Activated naive CD8-positive, alpha-beta T cell treated with anti-CD3 and anti-CD28 coated beads, Interleukin-2, amount 10 ng/mL, durations not matched to agents 7 days and 5 days (primary cell): ENCODE measurements around the gene RPL31. TPM values are rescaled to one million over a fixed set of nuclear protein-coding genes. Genes with fewer than 3 reads are reported as not detected.

ENCODE experiments used
- ATAC-seq: fragments of 150-1000 bp; cut with Tn5 transposase; one replicate; pipeline ENCODE4 v1.10.0; 2021; ENCODE audit warnings: low read depth, moderate library complexity
- POLR2A ChIA-PET: fragments of 350-600 bp; sonication (Branson Sonifier 250); formaldehyde crosslinking; loops from one replicate; lab custom pipeline; 2021; ENCODE audit warnings: antibody characterized with exemption; lab: Charles Lee
- DNase-seq: peaks from one replicate; pipeline ENCODE4 v3.0.0; 2021
- H3K27ac Mint-ChIP-seq: one replicate; pipeline ENCODE4 v1.8.0; 2022; ENCODE audit warnings: mild to moderate bottlenecking, mixed read lengths
- H3K27me3 Mint-ChIP-seq: one replicate; pipeline ENCODE4 v1.8.0; 2022; ENCODE audit warnings: mild to moderate bottlenecking, moderate library complexity, mixed read lengths
- H3K36me3 Mint-ChIP-seq: one replicate; pipeline ENCODE4 v1.8.0; 2021; ENCODE audit warnings: mild to moderate bottlenecking, mixed read lengths
- H3K4me1 Mint-ChIP-seq: one replicate; pipeline ENCODE4 v1.8.0; 2021; ENCODE audit warnings: mixed read lengths
- H3K4me3 Mint-ChIP-seq: one replicate; pipeline ENCODE4 v1.8.0; 2022; ENCODE audit warnings: mild to moderate bottlenecking, moderate library complexity, mixed read lengths
- H3K9me3 Mint-ChIP-seq: one replicate; pipeline ENCODE4 v1.8.0; 2021; ENCODE audit warnings: mixed read lengths
- total RNA-seq, 2 experiments: library from RNA; stranded (reverse); gene quantifications; one replicate each; pipeline ENCODE4 v1.2.3, GENCODE V29; 2021

The RPL31 gene
- total RNA-seq, 2 experiments from 2014 or later = 1,575 to 1,632 TPM

GRCh38 chr2:101027852-101028251 lies 25.8 kb downstream of the RPL31 start:
- POLR2A ChIA-PET = no interaction called here
- ATAC-seq (no peak), DNase-seq (no peak)
- H3K36me3 Mint-ChIP-seq = peaks cover 3% of the 10 kb centered on the region
- no peak overlapping the region for H3K4me3 Mint-ChIP-seq
- no peaks in the 10 kb centered on the region for H3K4me1 Mint-ChIP-seq
- H3K9me3 Mint-ChIP-seq = no peaks in the 10 kb centered on the region
- H3K27me3 Mint-ChIP-seq = no peaks in the 10 kb centered on the region
- H3K27ac Mint-ChIP-seq = no peak overlapping the region

- Mint-ChIP-seq H3K27me3 (no peaks in the 10 kb centered on the region), H3K9me3 (no peaks in the 10 kb centered on the region), H3K4me3 (no peak overlapping the region), H3K36me3 (no peaks in the 10 kb centered on the region), H3K4me1 (no peaks in the 10 kb centered on the region), H3K27ac (no peak overlapping the region)
- DNase-seq (no peak), ATAC-seq (no peak)
- POLR2A ChIA-PET = interaction anchor here (1.6 kb wide), 1 partner anchor 23 kb away, joined by 3 read pairs; no protein-coding TSS in a partner anchor
Measured at GRCh38 chr2:101030866-101031554, 28.9 kb downstream of the RPL31 start.

- no peaks in the 10 kb centered on the region for H3K9me3 Mint-ChIP-seq
- POLR2A ChIA-PET = interaction anchor here (1.6 kb wide), 1 partner anchor 24 kb away, joined by 3 read pairs; no protein-coding TSS in a partner anchor
- no peaks in the 10 kb centered on the region for H3K36me3 Mint-ChIP-seq
- DNase-seq (no peak), ATAC-seq (no peak)
- no peak overlapping the region for H3K4me3 Mint-ChIP-seq
- no peak overlapping the region for H3K27ac Mint-ChIP-seq
- H3K4me1 Mint-ChIP-seq = no peaks in the 10 kb centered on the region
- no peaks in the 10 kb centered on the region for H3K27me3 Mint-ChIP-seq
Measured at GRCh38 chr2:101032084-101032776, 30.1 kb downstream of the RPL31 start.

GRCh38 chr2:101036562-101036961 lies 34.5 kb downstream of the RPL31 start:
- no peak overlapping the region for H3K4me3 Mint-ChIP-seq
- ATAC-seq (no peak), DNase-seq (no peak)
- H3K9me3 Mint-ChIP-seq = no peaks in the 10 kb centered on the region
- POLR2A ChIA-PET = no interaction called here
- no peak overlapping the region for H3K27ac Mint-ChIP-seq
- no peaks in the 10 kb centered on the region for H3K36me3 Mint-ChIP-seq
- peaks cover 2% of the 10 kb centered on the region for H3K27me3 Mint-ChIP-seq
- peaks cover 11% of the 10 kb centered on the region for H3K4me1 Mint-ChIP-seq

- no peak for ATAC-seq
- H3K4me1 Mint-ChIP-seq = peaks cover 11% of the 10 kb centered on the region
- peaks cover 2% of the 10 kb centered on the region for H3K27me3 Mint-ChIP-seq
- no peak overlapping the region for H3K27ac Mint-ChIP-seq
- no peaks in the 10 kb centered on the region for H3K36me3 Mint-ChIP-seq
- H3K4me3 Mint-ChIP-seq = no peak overlapping the region
- no peaks in the 10 kb centered on the region for H3K9me3 Mint-ChIP-seq
- POLR2A ChIA-PET = no interaction called here
- DNase-seq = no peak
Measured at GRCh38 chr2:101037161-101037755, 35.2 kb downstream of the RPL31 start.

- no peak for DNase-seq
Measured at GRCh38 chr2:101038455-101039255, 36.6 kb downstream of the RPL31 start.

GRCh38 chr2:101040072-101040471 lies 38.0 kb downstream of the RPL31 start:
- ATAC-seq (no peak), DNase-seq (no peak)
- peaks cover 2% of the 10 kb centered on the region for H3K27me3 Mint-ChIP-seq
- no peaks in the 10 kb centered on the region for H3K36me3 Mint-ChIP-seq
- H3K27ac Mint-ChIP-seq = no peak overlapping the region
- H3K4me1 Mint-ChIP-seq = peaks cover 11% of the 10 kb centered on the region
- POLR2A ChIA-PET = no interaction called here
- no peaks in the 10 kb centered on the region for H3K9me3 Mint-ChIP-seq
- H3K4me3 Mint-ChIP-seq = no peak overlapping the region

More at GRCh38 chr2:101038455-101039255, 36.6 kb downstream of the RPL31 start:
- Mint-ChIP-seq H3K27me3 (peaks cover 2% of the 10 kb centered on the region), H3K9me3 (no peaks in the 10 kb centered on the region), H3K36me3 (no peaks in the 10 kb centered on the region), H3K4me1 (peaks cover 11% of the 10 kb centered on the region), H3K27ac (no peak overlapping the region), H3K4me3 (no peak overlapping the region)
- ATAC-seq = no peak
- POLR2A ChIA-PET = no interaction called here

GRCh38 chr2:101040761-101041160 lies 38.7 kb downstream of the RPL31 start:
- Mint-ChIP-seq H3K27me3 (peaks cover 2% of the 10 kb centered on the region), H3K27ac (no peak overlapping the region), H3K9me3 (no peaks in the 10 kb centered on the region), H3K4me1 (peaks cover 11% of the 10 kb centered on the region), H3K36me3 (no peaks in the 10 kb centered on the region), H3K4me3 (no peak overlapping the region)
- ATAC-seq (no peak), DNase-seq (no peak)
- POLR2A ChIA-PET = no interaction called here

GRCh38 chr2:101041413-101041812 lies 39.3 kb downstream of the RPL31 start:
- ATAC-seq (no peak), DNase-seq (no peak)
- no peak overlapping the region for H3K27ac Mint-ChIP-seq
- no peaks in the 10 kb centered on the region for H3K9me3 Mint-ChIP-seq
- H3K27me3 Mint-ChIP-seq = peaks cover 2% of the 10 kb centered on the region
- H3K36me3 Mint-ChIP-seq = no peaks in the 10 kb centered on the region
- H3K4me1 Mint-ChIP-seq = peaks cover 11% of the 10 kb centered on the region
- POLR2A ChIA-PET = no interaction called here
- no peak overlapping the region for H3K4me3 Mint-ChIP-seq

- no peak for DNase-seq
- Mint-ChIP-seq H3K4me3 (no peak overlapping the region), H3K4me1 (peaks cover 3% of the 10 kb centered on the region), H3K27me3 (no peaks in the 10 kb centered on the region), H3K36me3 (no peaks in the 10 kb centered on the region), H3K9me3 (no peaks in the 10 kb centered on the region), H3K27ac (no peak overlapping the region)
- POLR2A ChIA-PET = no interaction called here
- no peak for ATAC-seq
Measured at GRCh38 chr2:101045330-101045729, 43.2 kb downstream of the RPL31 start.

GRCh38 chr2:101047075-101047766 lies 45.1 kb downstream of the RPL31 start:
- POLR2A ChIA-PET = no interaction called here
- no peaks in the 10 kb centered on the region for H3K27me3 Mint-ChIP-seq
- ATAC-seq = no peak
- H3K4me3 Mint-ChIP-seq = no peak overlapping the region
- no peaks in the 10 kb centered on the region for H3K4me1 Mint-ChIP-seq
- no peak overlapping the region for H3K27ac Mint-ChIP-seq
- H3K9me3 Mint-ChIP-seq = no peaks in the 10 kb centered on the region
- no peak for DNase-seq
- H3K36me3 Mint-ChIP-seq = no peaks in the 10 kb centered on the region

- H3K9me3 Mint-ChIP-seq = no peaks in the 10 kb centered on the region
- no peak overlapping the region for H3K4me3 Mint-ChIP-seq
- POLR2A ChIA-PET = no interaction called here
- ATAC-seq (no peak), DNase-seq (no peak)
- no peaks in the 10 kb centered on the region for H3K4me1 Mint-ChIP-seq
- peaks cover 2% of the 10 kb centered on the region for H3K27me3 Mint-ChIP-seq
- no peak overlapping the region for H3K27ac Mint-ChIP-seq
- H3K36me3 Mint-ChIP-seq = no peaks in the 10 kb centered on the region
Measured at GRCh38 chr2:101047774-101048173, 45.7 kb downstream of the RPL31 start.

GRCh38 chr2:101048756-101049155 lies 46.7 kb downstream of the RPL31 start:
- no peak for DNase-seq
- POLR2A ChIA-PET = no interaction called here
- no peaks in the 10 kb centered on the region for H3K4me1 Mint-ChIP-seq
- H3K36me3 Mint-ChIP-seq = no peaks in the 10 kb centered on the region
- no peaks in the 10 kb centered on the region for H3K9me3 Mint-ChIP-seq
- no peak for ATAC-seq
- no peak overlapping the region for H3K4me3 Mint-ChIP-seq
- peaks cover 4% of the 10 kb centered on the region for H3K27me3 Mint-ChIP-seq
- no peak overlapping the region for H3K27ac Mint-ChIP-seq
